Stimulated activated CD8-positive, alpha-beta memory T cell treated with anti-CD3 and anti-CD28 coated beads, Interleukin-4, amount 100 ng/mL, for 4 hours (primary cell): Measurements from ENCODE around the gene HIF1A.
"Not testable (repeated sequence)": the region's sequence is repeated elsewhere in the genome, so short reads cannot be mapped to it uniquely, and the experiment has no call there.

ENCODE experiments used
- DNase-seq, 2 donors: peaks; one replicate each; pipeline ENCODE4 v3.0.0-alpha.2; 2020; ENCODE audit warnings: low read depth in 2 of 2, low spot score in 1 of 2

The HIF1A gene

GRCh38 chr14:61706096-61706690 is 10.9 kb downstream of the HIF1A start:
- DNase-seq, result no peak

- not testable (repeated sequence) for DNase-seq
These were observed 12.5 kb downstream of the HIF1A start for GRCh38 chr14:61707774-61708173.

- DNase-seq, result not testable (repeated sequence)
These were observed 13.4 kb downstream of the HIF1A start for GRCh38 chr14:61708693-61709092.

- no peak for DNase-seq
These were observed 15.8 kb downstream of the HIF1A start for GRCh38 chr14:61710853-61711817.

- no peak for DNase-seq
These were observed 16.8 kb downstream of the HIF1A start for GRCh38 chr14:61712137-61712536.

GRCh38 chr14:61713724-61714437 is 18.6 kb downstream of the HIF1A start:
- no peak for DNase-seq

GRCh38 chr14:61716956-61717355 is 21.6 kb downstream of the HIF1A start:
- DNase-seq, result no peak

GRCh38 chr14:61718039-61718438 is 22.7 kb downstream of the HIF1A start:
- DNase-seq, result no peak

- DNase-seq, result no peak
These were observed 24.3 kb downstream of the HIF1A start for GRCh38 chr14:61719344-61720293.

- no peak for DNase-seq
These were observed 25.0 kb downstream of the HIF1A start for GRCh38 chr14:61720294-61720661.

GRCh38 chr14:61720741-61721140 is 25.4 kb downstream of the HIF1A start:
- no peak for DNase-seq

GRCh38 chr14:61724133-61724532 is 28.8 kb downstream of the HIF1A start:
- DNase-seq, result no peak

GRCh38 chr14:61726778-61727658 is 31.7 kb downstream of the HIF1A start:
- DNase-seq, result no peak

- no peak for DNase-seq
These were observed 35.6 kb downstream of the HIF1A start for GRCh38 chr14:61730756-61731373.

- no peak for DNase-seq
These were observed 38.7 kb downstream of the HIF1A start for GRCh38 chr14:61733972-61734371.

- no peak for DNase-seq
These were observed 41.4 kb downstream of the HIF1A start for GRCh38 chr14:61736751-61737150.

- no peak for DNase-seq
These were observed 42.6 kb downstream of the HIF1A start for GRCh38 chr14:61737915-61738314.

GRCh38 chr14:61739133-61739532 is 43.8 kb downstream of the HIF1A start:
- DNase-seq, result no peak

- DNase-seq, result no peak
These were observed 47.1 kb downstream of the HIF1A start for GRCh38 chr14:61742371-61742770.
